DOHH2 (cell line): ENCODE measurements around the gene MAP4K1.

Experiments
- EZH2phosphoT487 ChIP-seq: fragments of 200-600 bp; sonication (generic); IDR thresholded peaks from 2 replicates; pipeline ENCODE4 v1.6.1; 2017; ENCODE audit warnings: borderline replicate concordance, mild to moderate bottlenecking, antibody characterized with exemption, low read length, moderate library complexity, mixed read lengths
- TF ChIP-seq, protein P1 (sequence below): fragments of 200-600 bp; sonication (generic); IDR thresholded peaks from one replicate; pipeline ENCODE4 v1.5.1; 2014; ENCODE audit warnings: antibody characterized with exemption, mild to moderate bottlenecking, low read depth, low read length; ENCODE audit not compliant: poor library complexity, severe bottlenecking

DNA sequence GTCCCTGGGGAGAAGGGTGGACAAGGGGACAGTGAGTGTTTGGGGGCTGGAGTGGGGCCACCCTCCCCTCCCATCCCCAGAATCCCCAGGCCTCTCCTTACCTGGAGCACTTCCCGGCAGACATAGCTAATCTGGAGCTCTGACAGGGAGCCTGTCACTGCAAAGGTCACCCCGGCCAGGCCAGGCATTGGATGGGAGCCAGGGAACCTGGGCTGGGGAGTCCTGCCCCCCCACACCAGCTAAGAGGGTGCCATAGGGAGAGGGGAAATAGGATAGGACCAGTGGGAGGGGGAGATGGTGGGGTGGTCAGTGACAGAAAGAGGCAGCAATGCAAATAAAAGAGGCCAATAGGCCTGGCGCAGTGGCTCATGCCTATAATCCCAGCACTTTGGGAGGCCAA, 3.5 kb downstream of the MAP4K1 start:
- TF ChIP-seq, protein P1, sequence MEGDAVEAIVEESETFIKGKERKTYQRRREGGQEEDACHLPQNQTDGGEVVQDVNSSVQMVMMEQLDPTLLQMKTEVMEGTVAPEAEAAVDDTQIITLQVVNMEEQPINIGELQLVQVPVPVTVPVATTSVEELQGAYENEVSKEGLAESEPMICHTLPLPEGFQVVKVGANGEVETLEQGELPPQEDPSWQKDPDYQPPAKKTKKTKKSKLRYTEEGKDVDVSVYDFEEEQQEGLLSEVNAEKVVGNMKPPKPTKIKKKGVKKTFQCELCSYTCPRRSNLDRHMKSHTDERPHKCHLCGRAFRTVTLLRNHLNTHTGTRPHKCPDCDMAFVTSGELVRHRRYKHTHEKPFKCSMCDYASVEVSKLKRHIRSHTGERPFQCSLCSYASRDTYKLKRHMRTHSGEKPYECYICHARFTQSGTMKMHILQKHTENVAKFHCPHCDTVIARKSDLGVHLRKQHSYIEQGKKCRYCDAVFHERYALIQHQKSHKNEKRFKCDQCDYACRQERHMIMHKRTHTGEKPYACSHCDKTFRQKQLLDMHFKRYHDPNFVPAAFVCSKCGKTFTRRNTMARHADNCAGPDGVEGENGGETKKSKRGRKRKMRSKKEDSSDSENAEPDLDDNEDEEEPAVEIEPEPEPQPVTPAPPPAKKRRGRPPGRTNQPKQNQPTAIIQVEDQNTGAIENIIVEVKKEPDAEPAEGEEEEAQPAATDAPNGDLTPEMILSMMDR: no peak
- no peak for TF ChIP-seq EZH2phosphoT487
